Esophagus squamous epithelium (tissue), 5 donors: ENCODE results near the gene STK25. TPM values are rescaled to one million over a fixed set of nuclear protein-coding genes. Genes with fewer than 3 reads are reported as not detected.

Experiments used
- DNase-seq: peaks from one replicate; lab custom pipeline; 2025; lab: John Stamatoyannopoulos, UW
- H3K27ac ChIP-seq, 4 donors: fragments of 200-600 bp; sonication (generic); one replicate each; pipeline ENCODE4 v1.5.1; 2016 to 2019; ENCODE audit warnings: mild to moderate bottlenecking in 1 of 4
- H3K27me3 ChIP-seq, 4 donors: fragments of 200-600 bp; sonication (generic); 1 replicate in 3 of 4; 2 replicates in 1 of 4; pipeline versions ENCODE4 v1.5.1 to v1.6.0; 2017 to 2021; ENCODE audit warnings: antibody characterized with exemption in 1 of 4
- H3K36me3 ChIP-seq, 3 donors: fragments of 200-600 bp; sonication (generic); one replicate each; pipeline ENCODE4 v1.5.1; 2016 to 2019
- H3K4me1 ChIP-seq, 3 donors: fragments of 200-600 bp; sonication (generic); one replicate each; pipeline ENCODE4 v1.5.1; 2017 to 2019
- H3K4me3 ChIP-seq, 4 donors: fragments of 200-600 bp; sonication (generic); 1 replicate in 3 of 4; 2 replicates in 1 of 4; pipeline ENCODE4 v1.5.1; 2016 to 2019; ENCODE audit warnings: mild to moderate bottlenecking in 2 of 4, moderate library complexity in 1 of 4
- H3K9me3 ChIP-seq, 3 donors: fragments of 200-600 bp; sonication (generic); one replicate each; pipeline ENCODE4 v1.5.1; 2016 to 2019
- CTCF ChIP-seq, 6 experiments: fragments of 450-650 bp in 4 of 6; fragments of 200-600 bp in 2 of 6; sonication (generic) in 2 of 6; IDR thresholded peaks; one replicate each; pipeline ENCODE4 v1.5.1; 2016 to 2019; ENCODE audit warnings: antibody characterized with exemption in 6 of 6, mild to moderate bottlenecking in 4 of 6, moderate library complexity in 4 of 6
- POLR2A ChIP-seq, 4 donors: fragments of 450-650 bp; IDR thresholded peaks; one replicate each; pipeline ENCODE4 v1.6.1; 2017; ENCODE audit warnings: antibody characterized with exemption in 4 of 4, mild to moderate bottlenecking in 4 of 4, moderate library complexity in 3 of 4
- WGBS, 2 donors: methylation state at CpG; one replicate each; pipeline ENCODE4 v1.1.5; 2018; 5-methylcytosine and 5-hydroxymethylcytosine counted together
- intact Hi-C: fragments of 100-400 bp; cut with DNase I; formaldehyde crosslinking; loops from one replicate; pipeline ENCODE4 v1.15.0; 2022
- total RNA-seq, 4 donors: library from RNA; depleted of rRNA; stranded (reverse); fragments of >200 nt; gene quantifications; one replicate each; pipeline ENCODE4 v1.1.0, GENCODE V29; 2016
- donor health status: DM: yes; HTN: yes; CAD: no.

STK25 gene
- total RNA-seq, 4 donors from 2014 or later, result 137 to 156 (median 140) TPM

GRCh38 chr2:241550616-241551580 is 42.5 kb upstream of the STK25 start:
- Histone ChIP-seq H3K27me3 (peaks cover 0 to 44% (median 0%) of the 10 kb centered on the region in 4 donors), H3K4me3 (no peak overlapping the region), H3K36me3 (no peaks in the 10 kb centered on the region), H3K27ac (peak overlapping the region in 2 of 4 donors; percentile 17 to 39), H3K4me1 (peaks cover 0 to 49% (median 12%) of the 10 kb centered on the region in 3 donors), H3K9me3 (no peaks in the 10 kb centered on the region)
- no peak for DNase-seq
- WGBS, 2 donors, result 76 to 90% methylated on average over 6 to 7 of the region's 21 CpGs
- intact Hi-C loops, result no loop called here
- TF ChIP-seq CTCF (IDR thresholded peaks at IDR 0.05) (no peak), POLR2A (IDR thresholded peaks at IDR 0.05) (no peak)

- 100% methylated on average over 1 of the region's 3 CpGs for WGBS, 2 donors
- no peaks in the 10 kb centered on the region for H3K36me3 ChIP-seq
- no peak for DNase-seq
- H3K27ac ChIP-seq, result no peak overlapping the region
- intact Hi-C loops, result no loop called here
- no peak overlapping the region for H3K4me3 ChIP-seq
- no peaks in the 10 kb centered on the region for H3K9me3 ChIP-seq
- H3K4me1 ChIP-seq, result peaks cover 0 to 50% (median 12%) of the 10 kb centered on the region in 3 donors
- H3K27me3 ChIP-seq, result peaks cover 0 to 54% (median 0%) of the 10 kb centered on the region in 4 donors
- TF ChIP-seq CTCF (IDR thresholded peaks at IDR 0.05), result no peak
- no peak for TF ChIP-seq POLR2A (IDR thresholded peaks at IDR 0.05)
Measured at GRCh38 chr2:241548451-241548835, 40.1 kb upstream of the STK25 start.

GRCh38 chr2:241547781-241548450 is 39.5 kb upstream of the STK25 start:
- TF ChIP-seq CTCF (IDR thresholded peaks at IDR 0.05), result no peak
- TF ChIP-seq POLR2A (IDR thresholded peaks at IDR 0.05), result no peak
- Histone ChIP-seq H3K4me3 (no peak overlapping the region), H3K27ac (no peak overlapping the region), H3K36me3 (no peaks in the 10 kb centered on the region), H3K27me3 (peaks cover 0 to 60% (median 0%) of the 10 kb centered on the region in 4 donors), H3K4me1 (peaks cover 0 to 50% (median 12%) of the 10 kb centered on the region in 3 donors), H3K9me3 (no peaks in the 10 kb centered on the region)
- intact Hi-C loops, result no loop called here
- no peak for DNase-seq
- WGBS, 2 donors, result 79 to 83% methylated on average over 7 of the region's 16 CpGs

- WGBS, 2 donors, result 31 to 33% methylated on average over 24 of the region's 25 CpGs
- TF ChIP-seq POLR2A (IDR thresholded peaks at IDR 0.05) (no peak), CTCF (IDR thresholded peaks at IDR 0.05) (no peak)
- no peak for DNase-seq
- Histone ChIP-seq H3K4me3 (no peak overlapping the region), H3K9me3 (no peaks in the 10 kb centered on the region), H3K27me3 (peaks cover 0 to 65% (median 0%) of the 10 kb centered on the region in 4 donors), H3K27ac (no peak overlapping the region), H3K4me1 (peaks cover 0 to 44% (median 12%) of the 10 kb centered on the region in 3 donors), H3K36me3 (no peaks in the 10 kb centered on the region)
- intact Hi-C loops, result no loop called here
Measured at GRCh38 chr2:241546771-241547498, 38.6 kb upstream of the STK25 start.
